Fibroblast of lung (primary cell): ENCODE results near the gene CFAP61. TPM values are rescaled to one million over a fixed set of nuclear protein-coding genes. Genes with fewer than 3 reads are reported as not detected.

Source experiments
- DNase-seq, 2 donors: peaks; one replicate each; pipeline versions ENCODE4 v3.0.0 to v3.0.0-alpha.2; 2010; ENCODE audit warnings: low read depth in 2 of 2
- H2AFZ ChIP-seq: 2 replicates; pipeline ENCODE4 v1.5.1; 2012; ENCODE audit warnings: low read length, control low read depth, inconsistent platforms
- H3K27ac ChIP-seq: 2 replicates; pipeline ENCODE4 v1.5.1; 2011; ENCODE audit warnings: low read length, control low read depth; ENCODE audit not compliant: insufficient read depth
- H3K27me3 ChIP-seq: 2 replicates; pipeline ENCODE4 v1.5.1; 2011; ENCODE audit warnings: mild to moderate bottlenecking, low read length; ENCODE audit not compliant: control insufficient read depth, insufficient read depth
- H3K36me3 ChIP-seq: 2 replicates; pipeline ENCODE4 v1.5.1; 2011; ENCODE audit warnings: low read length; ENCODE audit not compliant: control insufficient read depth, insufficient read depth
- H3K4me1 ChIP-seq: 2 replicates; pipeline ENCODE4 v1.5.1; 2011; ENCODE audit warnings: low read length; ENCODE audit not compliant: control insufficient read depth, insufficient read depth; ENCODE audit errors: extremely low read depth
- H3K4me2 ChIP-seq: 2 replicates; pipeline ENCODE4 v1.5.1; 2011; ENCODE audit warnings: low read length, control low read depth; ENCODE audit not compliant: insufficient read depth; ENCODE audit errors: extremely low read depth
- H3K4me3 ChIP-seq, 4 experiments: fragments of 200-600 bp in 1 of 4; sonication (generic) in 1 of 4; replicated peaks in 1 of 4; 2 replicates each; pipeline ENCODE4 v1.5.1; 2011 to 2016; ENCODE audit warnings: low read length in 4 of 4, low read depth in 3 of 4, mild to moderate bottlenecking in 3 of 4, control low read depth in 2 of 4, inconsistent platforms in 1 of 4, mixed read lengths in 1 of 4; ENCODE audit not compliant: insufficient read depth in 1 of 4; ENCODE audit errors: control extremely low read depth in 1 of 4
- H3K79me2 ChIP-seq: 2 replicates; pipeline ENCODE4 v1.5.1; 2012; ENCODE audit warnings: mild to moderate bottlenecking, low read length, inconsistent platforms; ENCODE audit not compliant: control insufficient read depth, insufficient read depth
- H3K9ac ChIP-seq: 2 replicates; pipeline ENCODE4 v1.5.1; 2011; ENCODE audit warnings: mild to moderate bottlenecking, low read length, control low read depth; ENCODE audit not compliant: insufficient read depth
- H3K9me3 ChIP-seq: 2 replicates; pipeline ENCODE4 v1.5.1; 2012; ENCODE audit warnings: low read depth, low read length; ENCODE audit not compliant: control insufficient read depth, insufficient read depth
- H4K20me1 ChIP-seq: 2 replicates; pipeline ENCODE4 v1.5.1; 2011; ENCODE audit warnings: low read length; ENCODE audit not compliant: control insufficient read depth, insufficient read depth; ENCODE audit errors: extremely low read depth
- EZH2 ChIP-seq: IDR thresholded peaks from 2 replicates; pipeline ENCODE4 v1.5.1; 2012; ENCODE audit warnings: low read length, control low read depth, mild to moderate bottlenecking; ENCODE audit errors: missing control alignments
- polyA plus RNA-seq, 2 donors: library from polyadenylated mRNA; depleted of rRNA in 1 of 2; stranded (reverse) in 1 of 2; unstranded in 1 of 2; fragments of >200 nt; gene quantifications; 2 replicates each; pipeline ENCODE4 v1.2.1, GENCODE V29; 2011 to 2012; ENCODE audit warnings: missing spikeins in 1 of 2
- total RNA-seq: library from RNA; depleted of rRNA; stranded (reverse); fragments of >200 nt; gene quantifications from 2 replicates; pipeline ENCODE4 v1.2.1, GENCODE V29; 2014
- TF ChIP-seq, protein P1 (sequence below), 2 donors: IDR thresholded peaks in 1 of 2; conservative IDR thresholded peaks in 1 of 2; 1 replicate in 1 of 2; 2 replicates in 1 of 2; pipeline ENCODE4 v1.5.1; 2011 to 2012; ENCODE audit warnings: low read length in 2 of 2, control low read depth in 1 of 2, inconsistent platforms in 1 of 2, low read depth in 1 of 2, mild to moderate bottlenecking in 1 of 2

The CFAP61 gene
- total and polyA plus RNA-seq, 2 donors (not counting 1 experiment from before 2014, with no cell fraction given) = not detected

DNA sequence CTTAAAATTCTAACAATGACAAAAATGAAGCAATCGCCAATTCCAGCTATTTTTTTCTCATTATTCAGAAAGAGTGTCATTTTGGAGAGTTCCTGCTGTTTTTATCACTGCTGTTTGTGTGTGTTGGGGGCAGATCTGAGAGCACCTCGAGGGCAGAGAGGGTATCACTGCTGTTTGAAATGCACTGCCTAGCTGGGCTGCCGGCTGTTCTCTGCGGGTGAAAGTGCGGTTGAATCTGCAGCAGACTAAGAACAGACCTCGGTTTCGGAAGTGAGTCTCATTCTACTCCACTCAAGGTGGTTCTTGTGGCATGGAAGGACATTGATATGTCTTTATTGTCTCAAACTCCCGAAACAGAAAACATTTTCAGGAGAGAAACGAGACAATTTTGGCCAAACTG lies 333.9 kb downstream of the CFAP61 start:
- H3K27me3 ChIP-seq = no peaks in the 10 kb centered on the region
- no peak overlapping the region for H3K4me2 ChIP-seq
- no peaks in the 10 kb centered on the region for H3K36me3 ChIP-seq
- no peak for DNase-seq
- no peaks in the 10 kb centered on the region for H4K20me1 ChIP-seq
- no peaks in the 10 kb centered on the region for H3K79me2 ChIP-seq
- H3K9me3 ChIP-seq = no peaks in the 10 kb centered on the region
- TF ChIP-seq EZH2 = no peak
- TF ChIP-seq, protein P1, sequence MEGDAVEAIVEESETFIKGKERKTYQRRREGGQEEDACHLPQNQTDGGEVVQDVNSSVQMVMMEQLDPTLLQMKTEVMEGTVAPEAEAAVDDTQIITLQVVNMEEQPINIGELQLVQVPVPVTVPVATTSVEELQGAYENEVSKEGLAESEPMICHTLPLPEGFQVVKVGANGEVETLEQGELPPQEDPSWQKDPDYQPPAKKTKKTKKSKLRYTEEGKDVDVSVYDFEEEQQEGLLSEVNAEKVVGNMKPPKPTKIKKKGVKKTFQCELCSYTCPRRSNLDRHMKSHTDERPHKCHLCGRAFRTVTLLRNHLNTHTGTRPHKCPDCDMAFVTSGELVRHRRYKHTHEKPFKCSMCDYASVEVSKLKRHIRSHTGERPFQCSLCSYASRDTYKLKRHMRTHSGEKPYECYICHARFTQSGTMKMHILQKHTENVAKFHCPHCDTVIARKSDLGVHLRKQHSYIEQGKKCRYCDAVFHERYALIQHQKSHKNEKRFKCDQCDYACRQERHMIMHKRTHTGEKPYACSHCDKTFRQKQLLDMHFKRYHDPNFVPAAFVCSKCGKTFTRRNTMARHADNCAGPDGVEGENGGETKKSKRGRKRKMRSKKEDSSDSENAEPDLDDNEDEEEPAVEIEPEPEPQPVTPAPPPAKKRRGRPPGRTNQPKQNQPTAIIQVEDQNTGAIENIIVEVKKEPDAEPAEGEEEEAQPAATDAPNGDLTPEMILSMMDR (conservative IDR thresholded peaks at IDR 0.05 in 1 of 2, IDR thresholded peaks at IDR 0.05 in 1 of 2; ENCODE audit: low read depth in 1 of 2, low read length in 2 of 2) = no peak
- H3K9ac ChIP-seq = no peak overlapping the region
- H3K4me3 ChIP-seq = no peak overlapping the region
- H3K4me1 ChIP-seq = no peaks in the 10 kb centered on the region
- H3K27ac ChIP-seq = no peak overlapping the region
- H2AFZ ChIP-seq = no peak overlapping the region

DNA sequence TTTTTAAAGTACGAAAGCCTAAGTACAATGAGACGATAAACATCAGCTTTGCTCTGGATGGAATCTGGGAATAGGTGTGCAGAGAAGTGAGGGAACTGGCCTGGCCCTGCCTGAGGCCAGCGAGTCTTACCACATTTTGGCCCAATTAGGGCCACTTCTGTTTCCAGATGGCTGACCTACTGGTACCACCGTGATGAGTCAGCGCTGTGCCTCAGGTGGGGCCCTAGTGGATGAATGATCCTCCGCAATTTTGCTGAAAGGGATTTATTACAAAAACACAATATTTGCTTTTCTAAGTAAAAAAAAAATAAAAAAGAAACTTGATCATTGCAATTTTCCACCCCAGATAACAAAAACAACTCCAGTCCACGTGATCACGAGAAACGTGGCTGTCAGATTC lies 338.1 kb downstream of the CFAP61 start:
- Histone ChIP-seq H3K4me2 (no peak overlapping the region), H3K9me3 (no peaks in the 10 kb centered on the region), H3K79me2 (no peaks in the 10 kb centered on the region), H3K36me3 (no peaks in the 10 kb centered on the region), H3K27ac (no peak overlapping the region), H2AFZ (no peak overlapping the region), H3K9ac (no peak overlapping the region), H3K27me3 (no peaks in the 10 kb centered on the region), H4K20me1 (no peaks in the 10 kb centered on the region), H3K4me1 (peaks cover 5% of the 10 kb centered on the region), H3K4me3 (no peak overlapping the region)
- no peak for DNase-seq
- TF ChIP-seq EZH2 = no peak
- TF ChIP-seq, protein P1 (conservative IDR thresholded peaks at IDR 0.05 in 1 of 2, IDR thresholded peaks at IDR 0.05 in 1 of 2; ENCODE audit: low read depth in 1 of 2, low read length in 2 of 2) = no peak

DNA sequence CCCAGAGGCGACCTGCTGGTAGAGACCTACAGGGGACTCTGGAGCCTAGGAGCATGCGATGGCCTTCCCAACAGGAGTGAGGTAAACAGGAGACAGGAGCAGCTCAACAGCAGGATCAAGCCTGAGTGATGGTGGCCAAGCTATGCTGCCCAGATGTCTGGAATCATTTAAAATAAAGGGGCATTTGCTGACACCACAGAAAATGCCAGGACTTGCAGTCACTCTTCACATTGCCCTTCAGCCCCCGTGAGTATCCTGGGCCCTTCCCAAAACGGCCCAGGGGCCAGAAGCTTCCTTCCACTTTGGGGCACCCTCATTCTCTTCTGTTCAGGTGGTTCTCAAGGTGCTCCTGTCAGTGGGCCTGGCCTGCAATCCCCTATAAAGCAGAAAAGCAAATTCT lies 338.8 kb downstream of the CFAP61 start:
- H3K79me2 ChIP-seq = no peaks in the 10 kb centered on the region
- H3K4me3 ChIP-seq = no peak overlapping the region
- no peak overlapping the region for H3K9ac ChIP-seq
- H3K36me3 ChIP-seq = no peaks in the 10 kb centered on the region
- H3K9me3 ChIP-seq = no peaks in the 10 kb centered on the region
- TF ChIP-seq, protein P1 (conservative IDR thresholded peaks at IDR 0.05 in 1 of 2, IDR thresholded peaks at IDR 0.05 in 1 of 2; ENCODE audit: low read depth in 1 of 2, low read length in 2 of 2) = no peak
- TF ChIP-seq EZH2 = no peak
- H3K27me3 ChIP-seq = no peaks in the 10 kb centered on the region
- no peak overlapping the region for H3K27ac ChIP-seq
- H2AFZ ChIP-seq = no peak overlapping the region
- H3K4me2 ChIP-seq = no peak overlapping the region
- no peak for DNase-seq
- no peaks in the 10 kb centered on the region for H4K20me1 ChIP-seq
- H3K4me1 ChIP-seq = peaks cover 5% of the 10 kb centered on the region
